H1 (cell line): ENCODE measurements around the gene TTBK1. TPM values are rescaled to one million over a fixed set of nuclear protein-coding genes. Genes with fewer than 3 reads are reported as not detected.

Source experiments
- CREB1 ChIP-seq: IDR thresholded peaks from 2 replicates; pipeline ENCODE4 v1.6.1; 2012; ENCODE audit warnings: inconsistent platforms
- CTCF ChIP-seq, 3 experiments: IDR thresholded peaks; 1 replicate in 2 of 3; 2 replicates in 1 of 3; pipeline versions ENCODE4 v1.5.1 to v1.6.1; 2011; ENCODE audit warnings: low read length in 3 of 3, mild to moderate bottlenecking in 3 of 3, inconsistent platforms in 2 of 3, low read depth in 1 of 3, moderate library complexity in 1 of 3; ENCODE audit not compliant: insufficient read depth in 1 of 3; ENCODE audit errors: control extremely low read depth in 1 of 3
- KDM5A ChIP-seq: fragments of 200-600 bp; IDR thresholded peaks from 2 replicates; pipeline ENCODE4 v1.7.1; 2012; ENCODE audit warnings: mild to moderate bottlenecking, low read length, inconsistent platforms, mixed read lengths
- SAP30 ChIP-seq: fragments of 300-600 bp; sonication (generic); IDR thresholded peaks from 2 replicates; pipeline ENCODE4 v1.7.1; 2012; ENCODE audit warnings: low read length, moderate library complexity, mild to moderate bottlenecking, inconsistent platforms; ENCODE audit not compliant: insufficient read depth, insufficient replicate concordance
- TAF1 ChIP-seq: IDR thresholded peaks from 2 replicates; pipeline ENCODE4 v1.6.1; 2011; ENCODE audit warnings: mild to moderate bottlenecking, low read depth, low read length
- ZNF274 ChIP-seq: IDR thresholded peaks from 2 replicates; pipeline ENCODE4 v1.7.0; 2012; ENCODE audit warnings: low read length, borderline replicate concordance; ENCODE audit errors: extremely low read depth
- polyA plus RNA-seq, 7 experiments: library from polyadenylated mRNA; depleted of rRNA in 3 of 7; stranded (reverse) in 5 of 7; unstranded in 2 of 7; fragments of >200 nt in 5 of 7; fragments of 200-250 nt in 2 of 7; gene quantifications; 1 replicate in 5 of 7; 2 replicates in 1 of 7; 4 replicates in 1 of 7; pipeline versions ENCODE4 v1.2.1 to v1.2.3, GENCODE V29; 2011 to 2013; ENCODE audit warnings: missing spikeins in 2 of 7, mixed read lengths in 2 of 7
- total RNA-seq: library from RNA; stranded (reverse); fragmentation: NEBNext Ultra II Directional; extraction: Animal tissue kit (Norgen Biotek cat#: 25700); gene quantifications from 2 replicates; pipeline ENCODE4 v1.2.1, GENCODE V29; 2021

Gene TTBK1
- total and polyA plus RNA-seq, 2 of the 8 experiments (the other 6 are each of a cell fraction or from before 2014, with no cell fraction given): 0.53 to 1.6 TPM

- TF ChIP-seq KDM5A (no peak), TAF1 (no peak), CREB1 (no peak), CTCF (IDR thresholded peaks at IDR 0.05; ENCODE audit: control extremely low read depth in 1 of 3, insufficient read depth in 1 of 3, low read depth in 1 of 3, low read length in 3 of 3) (no peak), SAP30 (no peak), ZNF274 (no peak)
Observed at GRCh38 chr6:43231735-43232450, 11.4 kb upstream of the TTBK1 start (continued).
